ENCODE data around the gene SUCLG1.
"Not testable (repeated sequence)": the region's sequence is repeated elsewhere in the genome, so short reads cannot be mapped to it uniquely, and the experiment has no call there.

Gene SUCLG1

GRCh38 chr2:84421197-84421596 is 37.9 kb downstream of the SUCLG1 start:
- no peak for DNase-seq (ENCODE audit: low spot score)

GRCh38 chr2:84417453-84418145 is 41.5 kb downstream of the SUCLG1 start:
- no peak for DNase-seq (ENCODE audit: low spot score)

- no peak for DNase-seq (ENCODE audit: low spot score)
These were observed 49.5 kb downstream of the SUCLG1 start for GRCh38 chr2:84409531-84409930.

GRCh38 chr2:84402111-84402510 is 57.0 kb downstream of the SUCLG1 start:
- DNase-seq (ENCODE audit: low spot score), result not testable (repeated sequence)

- DNase-seq (ENCODE audit: low spot score), result not testable (repeated sequence)
These were observed 59.2 kb downstream of the SUCLG1 start for GRCh38 chr2:84399839-84400238.

GRCh38 chr2:84395820-84396219 is 63.3 kb downstream of the SUCLG1 start:
- no peak for DNase-seq (ENCODE audit: low spot score)

GRCh38 chr2:84394628-84395027 is 64.5 kb downstream of the SUCLG1 start:
- DNase-seq (ENCODE audit: low spot score), result no peak

GRCh38 chr2:84393829-84394228 is 65.3 kb downstream of the SUCLG1 start:
- DNase-seq (ENCODE audit: low spot score), result no peak

GRCh38 chr2:84389794-84390193 is 69.3 kb downstream of the SUCLG1 start:
- no peak for DNase-seq (ENCODE audit: low spot score)

- DNase-seq (ENCODE audit: low spot score), result no peak
These were observed 70.1 kb downstream of the SUCLG1 start for GRCh38 chr2:84388921-84389490.

GRCh38 chr2:84388133-84388532 is 70.9 kb downstream of the SUCLG1 start:
- no peak for DNase-seq (ENCODE audit: low spot score)

- DNase-seq (ENCODE audit: low spot score), result no peak
These were observed 72.6 kb downstream of the SUCLG1 start for GRCh38 chr2:84386336-84387040.

- no peak for DNase-seq (ENCODE audit: low spot score)
These were observed 75.8 kb downstream of the SUCLG1 start for GRCh38 chr2:84383271-84383670.

- no peak for DNase-seq (ENCODE audit: low spot score)
These were observed 78.2 kb downstream of the SUCLG1 start for GRCh38 chr2:84380875-84381274.

GRCh38 chr2:84378960-84379359 is 80.1 kb downstream of the SUCLG1 start:
- DNase-seq (ENCODE audit: low spot score), result no peak

- DNase-seq (ENCODE audit: low spot score), result no peak
These were observed 84.1 kb downstream of the SUCLG1 start for GRCh38 chr2:84375020-84375419.

GRCh38 chr2:84373866-84374265 is 85.2 kb downstream of the SUCLG1 start:
- no peak for DNase-seq (ENCODE audit: low spot score)
